ENCODE data around the gene SLC6A18. TPM values are rescaled to one million over a fixed set of nuclear protein-coding genes. Genes with fewer than 3 reads are reported as not detected.

SLC6A18 gene
- total RNA-seq, 1 donor from 2014 or later, result not detected

- DNase-seq (ENCODE audit: low spot score in 2 of 2), result no peak
- Histone ChIP-seq H3K27ac (no peak overlapping the region), H3K9me3 (no peaks in the 10 kb centered on the region), H3K36me3 (no peaks in the 10 kb centered on the region), H3K27me3 (no peaks in the 10 kb centered on the region), H3K4me1 (no peaks in the 10 kb centered on the region), H3K4me3 (no peak overlapping the region)
- TF ChIP-seq CTCF (IDR thresholded peaks at IDR 0.05), result no peak
- intact Hi-C loops (cut with DNase I), result no loop called here
Measured at GRCh38 chr5:1229822-1230221, 4.6 kb downstream of the SLC6A18 start.

- TF ChIP-seq CTCF (IDR thresholded peaks at IDR 0.05), result no peak
- H3K9me3 ChIP-seq, result peaks cover 0 to 4% of the 10 kb centered on the region in 2 donors
- H3K4me1 ChIP-seq, result no peaks in the 10 kb centered on the region
- no peak for DNase-seq (ENCODE audit: low spot score in 2 of 2)
- no peaks in the 10 kb centered on the region for H3K36me3 ChIP-seq
- no peak overlapping the region for H3K4me3 ChIP-seq
- no peak overlapping the region for H3K27ac ChIP-seq
- intact Hi-C loops (cut with DNase I), result no loop called here
- no peaks in the 10 kb centered on the region for H3K27me3 ChIP-seq
Measured at GRCh38 chr5:1230551-1230950, 5.4 kb downstream of the SLC6A18 start.

GRCh38 chr5:1231354-1231905 lies 6.2 kb downstream of the SLC6A18 start:
- Histone ChIP-seq H3K27me3 (no peaks in the 10 kb centered on the region), H3K9me3 (peaks cover 0 to 9% of the 10 kb centered on the region in 2 donors), H3K4me1 (no peaks in the 10 kb centered on the region), H3K27ac (no peak overlapping the region), H3K4me3 (no peak overlapping the region), H3K36me3 (no peaks in the 10 kb centered on the region)
- TF ChIP-seq CTCF (IDR thresholded peaks at IDR 0.05), result no peak
- intact Hi-C loops (cut with DNase I), result no loop called here
- DNase-seq (ENCODE audit: low spot score in 2 of 2), result no peak

- H3K27me3 ChIP-seq, result no peaks in the 10 kb centered on the region
- H3K4me3 ChIP-seq, result no peak overlapping the region
- intact Hi-C loops (cut with DNase I), result no loop called here
- H3K36me3 ChIP-seq, result no peaks in the 10 kb centered on the region
- DNase-seq (ENCODE audit: low spot score in 2 of 2), result no peak
- H3K9me3 ChIP-seq, result peaks cover 0 to 9% of the 10 kb centered on the region in 2 donors
- no peak for TF ChIP-seq CTCF (IDR thresholded peaks at IDR 0.05)
- no peaks in the 10 kb centered on the region for H3K4me1 ChIP-seq
- H3K27ac ChIP-seq, result no peak overlapping the region
Measured at GRCh38 chr5:1232780-1233179, 7.6 kb downstream of the SLC6A18 start.

GRCh38 chr5:1235379-1235778 lies 10.2 kb downstream of the SLC6A18 start:
- peaks cover 0 to 9% of the 10 kb centered on the region in 2 donors for H3K9me3 ChIP-seq
- H3K4me3 ChIP-seq, result no peak overlapping the region
- H3K27ac ChIP-seq, result no peak overlapping the region
- no peak for TF ChIP-seq CTCF (IDR thresholded peaks at IDR 0.05)
- DNase-seq (ENCODE audit: low spot score in 2 of 2), result no peak
- intact Hi-C loops (cut with DNase I), result no loop called here
- no peaks in the 10 kb centered on the region for H3K27me3 ChIP-seq
- no peaks in the 10 kb centered on the region for H3K4me1 ChIP-seq
- no peaks in the 10 kb centered on the region for H3K36me3 ChIP-seq

GRCh38 chr5:1235838-1236237 lies 10.7 kb downstream of the SLC6A18 start:
- Histone ChIP-seq H3K27ac (no peak overlapping the region), H3K27me3 (no peaks in the 10 kb centered on the region), H3K4me3 (no peak overlapping the region), H3K36me3 (no peaks in the 10 kb centered on the region), H3K9me3 (peaks cover 0 to 9% of the 10 kb centered on the region in 2 donors), H3K4me1 (no peaks in the 10 kb centered on the region)
- no peak for DNase-seq (ENCODE audit: low spot score in 2 of 2)
- TF ChIP-seq CTCF (IDR thresholded peaks at IDR 0.05), result no peak
- intact Hi-C loops (cut with DNase I), result no loop called here
